Measurements from ENCODE around the gene VPS72.

DNA sequence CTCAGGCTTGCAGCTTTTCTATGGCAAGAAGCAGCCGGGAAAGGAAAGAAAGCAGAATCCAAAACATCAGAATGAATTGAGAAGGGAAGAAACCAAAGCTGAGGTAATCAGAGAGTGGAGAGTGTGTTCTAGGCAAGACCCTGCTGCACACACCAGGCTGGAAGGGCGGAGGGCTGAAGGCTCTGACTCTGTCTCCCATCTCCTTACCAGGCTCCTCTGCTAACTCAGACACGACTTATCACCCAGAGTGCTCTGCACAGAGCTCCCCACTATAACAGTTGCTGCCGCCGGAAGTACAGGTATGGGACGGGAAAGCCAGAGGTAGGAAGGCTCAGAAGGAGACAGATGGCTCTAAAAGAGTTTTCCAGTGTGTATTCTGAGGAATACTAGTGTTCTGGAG lies 22.9 kb downstream of the VPS72 start:
- TF ChIP-seq, protein P1, sequence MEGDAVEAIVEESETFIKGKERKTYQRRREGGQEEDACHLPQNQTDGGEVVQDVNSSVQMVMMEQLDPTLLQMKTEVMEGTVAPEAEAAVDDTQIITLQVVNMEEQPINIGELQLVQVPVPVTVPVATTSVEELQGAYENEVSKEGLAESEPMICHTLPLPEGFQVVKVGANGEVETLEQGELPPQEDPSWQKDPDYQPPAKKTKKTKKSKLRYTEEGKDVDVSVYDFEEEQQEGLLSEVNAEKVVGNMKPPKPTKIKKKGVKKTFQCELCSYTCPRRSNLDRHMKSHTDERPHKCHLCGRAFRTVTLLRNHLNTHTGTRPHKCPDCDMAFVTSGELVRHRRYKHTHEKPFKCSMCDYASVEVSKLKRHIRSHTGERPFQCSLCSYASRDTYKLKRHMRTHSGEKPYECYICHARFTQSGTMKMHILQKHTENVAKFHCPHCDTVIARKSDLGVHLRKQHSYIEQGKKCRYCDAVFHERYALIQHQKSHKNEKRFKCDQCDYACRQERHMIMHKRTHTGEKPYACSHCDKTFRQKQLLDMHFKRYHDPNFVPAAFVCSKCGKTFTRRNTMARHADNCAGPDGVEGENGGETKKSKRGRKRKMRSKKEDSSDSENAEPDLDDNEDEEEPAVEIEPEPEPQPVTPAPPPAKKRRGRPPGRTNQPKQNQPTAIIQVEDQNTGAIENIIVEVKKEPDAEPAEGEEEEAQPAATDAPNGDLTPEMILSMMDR (IDR thresholded peaks at IDR 0.05) = no peak
- TF ChIP-seq POLR2A (IDR thresholded peaks at IDR 0.05) (no peak), EP300 (IDR thresholded peaks at IDR 0.05) (no peak), POLR2AphosphoS5 (IDR thresholded peaks at IDR 0.05) (no peak)

All from gastroesophageal sphincter (tissue), 3 donors.